SK-MEL-5 (cell line): ENCODE results near the gene DHRS13. TPM values are rescaled to one million over a fixed set of nuclear protein-coding genes. Genes with fewer than 3 reads are reported as not detected.
"Not testable (repeated sequence)": the region's sequence is repeated elsewhere in the genome, so short reads cannot be mapped to it uniquely, and the experiment has no call there.

Experiments
- DNase-seq: peaks from one replicate; pipeline ENCODE4 v3.0.0-alpha.2; 2016; ENCODE audit warnings: low read depth, low spot score
- in situ Hi-C: cut with HindIII; loops from 2 replicates; pipeline ENCODE4 v1.10.0; 2016; ENCODE audit warnings: low sequenced_read_pairs, high pct_unique_total_duplicates, low pct_unique_long_range_greater_than_20kb
- total RNA-seq: library from RNA; depleted of rRNA; stranded (reverse); fragments of >200 nt; shearing (Covaris generic); gene quantifications from 2 replicates; pipeline ENCODE4 v1.2.3, GENCODE V29; 2014

Gene DHRS13
- total RNA-seq, 1 experiment from 2014 or later = 23.8 TPM

- DNase-seq, in situ Hi-C loops: not testable (repeated sequence)
Observed at GRCh38 chr17:28893248-28894183, 9.4 kb downstream of the DHRS13 start.

- in situ Hi-C loops = no loop called here
Observed at GRCh38 chr17:28892024-28892423, 10.9 kb downstream of the DHRS13 start.

GRCh38 chr17:28891201-28891600, 11.7 kb downstream of the DHRS13 start:
- no peak for DNase-seq
- in situ Hi-C loops = no loop called here

More at GRCh38 chr17:28892024-28892423, 10.9 kb downstream of the DHRS13 start:
- DNase-seq = no peak

- in situ Hi-C loops = no loop called here
- peak; percentile 43 for DNase-seq
Observed at GRCh38 chr17:28889996-28890395, 12.9 kb downstream of the DHRS13 start.

- no peak for DNase-seq
- in situ Hi-C loops = no loop called here
Observed at GRCh38 chr17:28888832-28889231, 14.0 kb downstream of the DHRS13 start.

GRCh38 chr17:28887871-28888471, 14.9 kb downstream of the DHRS13 start:
- no peak for DNase-seq
- in situ Hi-C loops = no loop called here

- no peak for DNase-seq
- in situ Hi-C loops = no loop called here
Observed at GRCh38 chr17:28885951-28886350, 16.9 kb downstream of the DHRS13 start.

GRCh38 chr17:28885363-28885762, 17.5 kb downstream of the DHRS13 start:
- in situ Hi-C loops = no loop called here
- no peak for DNase-seq

GRCh38 chr17:28883967-28884702, 18.7 kb downstream of the DHRS13 start:
- in situ Hi-C loops = no loop called here
- no peak for DNase-seq

GRCh38 chr17:28882154-28882895, 20.6 kb downstream of the DHRS13 start:
- in situ Hi-C loops = no loop called here
- no peak for DNase-seq

- no peak for DNase-seq
- in situ Hi-C loops = no loop called here
Observed at GRCh38 chr17:28881533-28882056, 21.3 kb downstream of the DHRS13 start.

- DNase-seq = no peak
- in situ Hi-C loops = no loop called here
Observed at GRCh38 chr17:28880572-28880945, 22.3 kb downstream of the DHRS13 start.

- in situ Hi-C loops = no loop called here
- DNase-seq = no peak
Observed at GRCh38 chr17:28879886-28880571, 22.9 kb downstream of the DHRS13 start.

- peak; percentile 71 for DNase-seq
- in situ Hi-C loops = no loop called here
Observed at GRCh38 chr17:28878981-28879380, 23.9 kb downstream of the DHRS13 start.

- no peak for DNase-seq
- in situ Hi-C loops = no loop called here
Observed at GRCh38 chr17:28878158-28878910, 24.5 kb downstream of the DHRS13 start.

GRCh38 chr17:28877150-28877711, 25.6 kb downstream of the DHRS13 start:
- DNase-seq, in situ Hi-C loops: not testable (repeated sequence)
